Hematopoietic multipotent progenitor cell treated with erythropoietin and hydrocortisone succinate and interleukin-3 and kit ligand, for 6 days (in vitro differentiated cells): ENCODE results near the gene BARX1.
"Not testable (repeated sequence)": the region's sequence is repeated elsewhere in the genome, so short reads cannot be mapped to it uniquely, and the experiment has no call there.

Experiments
- DNase-seq: peaks from one replicate; pipeline ENCODE4 v3.0.0-alpha.2; 2015

BARX1 gene

DNA sequence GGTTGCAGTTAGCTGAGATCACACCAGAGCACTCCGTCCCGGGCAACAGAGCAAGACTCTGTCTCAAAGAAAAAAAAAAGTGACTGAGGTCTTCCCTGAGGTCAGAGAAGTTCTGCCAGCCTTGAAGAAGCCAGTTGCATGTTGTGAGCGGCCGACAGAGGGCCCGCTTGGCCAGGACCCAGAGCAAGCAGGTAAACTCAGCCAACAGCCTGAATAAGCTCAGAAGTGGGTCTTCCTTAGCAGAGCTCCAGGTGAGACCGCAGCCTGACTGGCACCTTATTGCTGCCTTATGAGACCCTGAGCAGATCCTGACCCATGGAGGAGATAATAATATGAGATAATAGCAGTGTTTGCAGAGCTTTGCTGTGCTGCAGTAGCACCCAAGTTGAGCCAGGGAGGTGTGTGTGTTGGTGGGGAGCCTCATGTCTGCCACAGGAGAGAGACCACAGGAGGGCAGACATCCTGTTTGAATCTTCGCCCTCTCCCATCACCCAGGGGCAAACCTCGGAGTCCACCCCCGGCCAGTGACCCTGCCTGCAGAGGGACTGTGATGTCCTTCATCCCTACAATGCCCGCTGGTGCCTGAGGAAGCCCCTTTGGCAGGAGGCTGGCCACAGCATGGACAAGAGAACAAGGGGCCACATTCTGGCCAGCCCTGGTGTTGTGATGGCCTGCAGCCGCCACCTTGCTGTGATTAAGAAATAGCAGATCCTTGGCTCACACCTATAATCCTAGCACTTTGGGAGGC, 10.8 kb upstream of the BARX1 start:
- no peak for DNase-seq

DNA sequence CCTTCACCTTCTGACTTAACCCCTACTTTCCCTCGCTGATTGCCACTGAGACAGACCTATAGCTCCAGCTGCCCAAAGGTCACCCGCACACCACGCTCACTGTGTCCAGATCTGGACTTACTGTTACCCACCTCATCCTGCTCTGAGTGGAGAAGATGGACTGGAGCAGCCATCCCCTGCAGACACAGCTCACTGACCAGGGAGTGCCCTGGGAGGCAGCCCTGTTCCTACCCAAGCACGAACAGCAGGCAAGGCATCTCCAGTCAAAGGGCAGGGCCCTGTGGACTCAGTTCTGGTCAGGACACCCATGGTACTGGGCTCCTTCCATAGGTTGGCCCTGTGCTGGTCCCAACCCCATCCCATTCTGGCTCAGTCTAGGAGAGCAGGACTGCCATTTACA, 9.5 kb upstream of the BARX1 start:
- no peak for DNase-seq

DNA sequence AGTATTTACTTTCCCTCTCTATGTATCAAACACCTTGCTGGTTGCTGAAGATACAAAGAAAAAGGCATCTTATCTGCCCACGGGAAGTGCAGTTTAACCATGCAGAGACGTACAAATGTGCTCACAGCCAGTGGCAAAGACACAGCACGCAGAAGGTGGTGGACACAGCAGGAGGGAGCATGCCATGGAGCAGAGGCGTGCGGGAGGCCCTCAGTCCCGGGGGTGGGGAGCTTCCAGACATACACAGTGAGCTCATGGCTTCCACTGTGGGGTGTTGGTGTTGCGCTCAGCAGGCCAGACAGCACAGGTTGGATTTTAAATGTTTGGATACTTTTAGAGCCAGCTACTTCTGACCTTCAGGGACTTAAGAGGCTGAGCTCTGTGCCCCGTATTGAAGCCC, 8.8 kb upstream of the BARX1 start:
- no peak for DNase-seq

DNA sequence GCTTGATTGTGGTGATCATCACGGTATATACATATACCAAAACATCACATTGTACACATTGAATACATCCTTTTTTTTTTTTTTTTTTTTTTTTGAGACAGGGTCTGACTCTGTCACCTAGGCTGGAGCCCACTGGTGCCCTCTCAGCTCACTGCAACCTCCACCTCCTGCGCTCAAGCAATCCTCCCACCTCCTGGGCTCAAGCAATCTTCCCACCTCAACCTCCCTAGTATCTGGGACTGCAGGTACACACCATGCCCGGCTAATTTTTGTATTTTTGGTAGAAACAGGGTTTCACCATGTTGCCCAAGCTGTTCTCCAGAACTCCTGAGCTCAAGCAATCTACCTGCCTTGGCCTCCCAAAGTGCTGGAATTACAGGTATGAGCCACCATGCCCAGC, 8.3 kb upstream of the BARX1 start:
- not testable (repeated sequence) for DNase-seq

- peak; percentile 98 for DNase-seq
Observed at GRCh38 chr9:93962561-93963440, 7.6 kb upstream of the BARX1 start.

DNA sequence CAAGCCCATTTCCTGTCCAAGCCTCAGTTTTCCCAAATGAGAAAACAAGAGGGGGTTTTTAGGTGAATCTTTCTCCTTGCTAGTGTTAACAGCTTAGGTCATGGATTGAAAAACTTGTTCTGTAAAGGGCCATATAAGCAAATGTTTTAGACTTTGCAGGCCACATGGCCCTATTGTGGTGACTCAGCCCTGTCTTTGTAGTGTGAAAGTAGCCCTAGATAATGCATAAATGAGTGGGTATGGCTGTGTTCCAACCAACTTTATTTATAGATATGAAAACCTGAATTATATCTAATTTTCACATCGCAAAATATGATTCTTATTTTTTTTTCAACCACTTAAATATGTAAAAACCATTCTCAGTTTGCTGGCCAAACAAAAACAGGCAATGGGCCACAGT, 6.9 kb upstream of the BARX1 start:
- no peak for DNase-seq

DNA sequence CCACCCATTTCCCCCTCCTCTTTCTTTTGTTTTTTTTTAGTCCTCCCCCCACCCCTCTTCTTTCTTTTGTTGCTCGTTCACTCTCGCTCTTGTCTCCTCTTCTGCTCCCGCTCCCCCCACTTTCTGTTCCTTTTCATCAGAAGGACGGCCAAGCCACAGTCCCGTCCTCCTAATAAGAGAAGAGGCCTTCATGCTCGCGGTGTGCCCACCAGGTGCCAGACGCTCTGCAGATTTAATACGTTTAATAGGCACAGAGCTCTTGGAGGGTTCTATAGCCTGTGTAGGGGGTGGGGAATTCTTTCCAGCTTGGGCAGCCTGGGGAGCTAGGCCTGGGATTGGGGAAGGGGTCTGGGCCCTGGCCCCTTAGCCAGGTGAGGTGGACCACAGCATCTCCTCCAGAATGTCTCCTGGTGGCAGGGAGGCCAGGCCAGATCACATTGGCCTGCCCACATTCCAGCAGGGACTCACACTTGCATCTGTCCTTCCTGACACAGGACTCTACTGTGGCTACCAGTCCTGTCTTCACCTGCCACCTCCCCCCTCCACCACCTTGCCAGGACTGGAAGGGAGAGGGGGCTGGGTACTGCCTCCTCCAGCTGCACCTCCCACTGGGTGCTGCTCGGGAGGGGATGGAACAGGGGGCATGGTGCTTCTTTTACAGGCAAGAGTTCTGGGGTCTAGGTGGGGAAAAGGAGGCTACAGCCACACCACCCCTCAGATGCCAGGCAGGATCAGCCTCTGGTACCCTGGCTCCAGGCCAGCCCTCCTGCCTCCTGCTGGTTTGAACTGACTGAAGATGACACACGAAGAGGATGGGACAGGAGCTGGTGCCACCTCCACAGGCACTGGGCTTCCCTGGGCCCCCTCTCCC, 6.1 kb upstream of the BARX1 start:
- no peak for DNase-seq

- no peak for DNase-seq
Observed at GRCh38 chr9:93960221-93960970, 5.2 kb upstream of the BARX1 start.

- no peak for DNase-seq
Observed at GRCh38 chr9:93959739-93960154, 4.6 kb upstream of the BARX1 start.

GRCh38 chr9:93958819-93959682, 3.9 kb upstream of the BARX1 start:
- no peak for DNase-seq

- no peak for DNase-seq
Observed at GRCh38 chr9:93958121-93958818, 3.1 kb upstream of the BARX1 start.

GRCh38 chr9:93955981-93956784, 1.0 kb upstream of the BARX1 start:
- DNase-seq, result no peak

DNA sequence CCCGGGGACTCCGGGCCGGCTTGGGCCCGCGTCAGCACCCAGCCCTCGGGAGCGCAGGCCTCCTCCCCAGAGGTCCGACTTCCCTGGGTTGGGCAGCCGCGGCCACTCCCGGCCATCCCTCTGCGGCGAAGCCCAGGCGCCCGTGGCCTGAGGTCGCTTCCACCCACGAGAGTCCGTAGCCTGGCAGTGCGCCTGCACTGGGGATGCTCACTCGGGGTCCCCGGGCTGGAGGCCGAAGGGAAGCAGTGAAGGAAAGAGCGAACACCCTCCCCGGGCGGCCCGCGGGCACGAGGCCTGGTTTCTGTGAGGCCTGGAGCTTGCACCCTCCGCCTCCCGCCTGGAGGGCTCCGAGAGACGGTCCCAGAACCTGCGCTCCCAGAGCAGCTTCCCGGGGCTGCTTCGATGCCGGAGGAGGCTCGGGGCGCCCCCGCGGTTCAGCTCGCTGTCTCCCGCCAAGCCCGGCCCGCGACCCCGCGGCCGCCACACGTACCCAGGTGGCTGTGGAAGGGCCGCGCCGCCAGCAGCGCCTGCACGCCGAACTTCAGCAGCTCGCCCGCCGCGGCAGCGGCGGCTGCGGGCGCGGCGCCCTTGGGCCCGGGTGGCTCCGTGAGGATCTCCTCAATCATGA, 607 bp downstream of the BARX1 start:
- no peak for DNase-seq

GRCh38 chr9:93953496-93954433, 1.4 kb downstream of the BARX1 start:
- DNase-seq, result no peak

- DNase-seq, result no peak
Observed at GRCh38 chr9:93952784-93953495, 2.2 kb downstream of the BARX1 start.

DNA sequence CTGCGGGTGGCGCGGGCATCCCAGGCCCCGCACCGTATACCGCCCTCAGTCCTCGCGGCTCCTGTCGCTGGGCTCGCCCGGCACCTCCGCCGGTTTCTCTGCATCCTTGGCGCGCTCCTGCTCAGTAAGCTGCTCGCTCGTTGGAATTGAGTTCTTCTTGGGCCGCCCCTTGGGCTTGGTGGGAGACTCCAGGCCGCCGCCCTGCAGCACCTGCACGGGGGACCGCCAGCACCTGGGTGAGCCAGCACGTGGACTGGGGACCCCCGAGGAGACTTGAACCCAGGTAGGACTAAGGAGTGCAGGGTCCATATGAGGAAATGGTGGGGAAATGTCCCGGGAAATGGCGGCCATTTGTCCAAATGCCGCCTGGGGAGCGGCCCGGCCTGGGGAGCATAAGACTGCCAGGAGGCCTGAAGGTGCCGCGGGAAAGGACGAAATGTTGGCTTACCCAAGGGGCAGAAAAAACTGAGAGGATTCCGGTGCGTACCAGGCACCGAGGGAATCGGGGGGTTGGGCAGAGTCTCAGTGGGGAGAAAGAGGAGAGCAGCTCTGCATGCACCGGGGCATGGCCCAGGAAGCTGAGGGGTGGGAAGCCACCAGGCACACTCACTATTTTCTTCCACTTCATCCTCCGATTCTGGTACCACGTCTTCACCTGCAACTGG, 2.9 kb downstream of the BARX1 start:
- no peak for DNase-seq

DNA sequence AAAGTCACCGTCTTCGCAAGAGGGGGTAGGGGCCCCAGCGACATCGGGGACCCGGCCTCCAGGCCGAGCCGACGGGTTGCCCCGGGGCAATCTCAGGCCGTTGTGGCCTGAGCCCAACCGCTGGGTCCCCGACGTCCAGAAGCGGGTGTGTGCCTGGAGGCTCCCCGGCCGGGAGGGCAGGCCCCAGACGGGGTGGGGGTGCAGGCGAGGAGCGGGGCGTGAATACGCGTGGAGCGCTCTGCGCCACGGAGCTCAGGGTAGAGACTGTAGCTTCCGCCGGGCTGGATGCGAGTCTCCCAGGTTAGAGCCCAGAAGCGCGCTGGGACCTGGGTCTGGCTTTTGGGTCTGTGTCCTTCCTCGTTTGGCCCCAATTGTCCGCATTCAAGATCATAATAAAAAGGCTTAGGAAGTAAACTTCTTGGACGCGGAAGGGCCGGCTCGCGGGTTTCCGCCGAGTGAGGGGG, 3.5 kb downstream of the BARX1 start:
- no peak for DNase-seq
